HUES64 (cell line): ENCODE measurements around the gene ZNF304.

Source experiments
- H3K27ac ChIP-seq: 2 replicates; pipeline ENCODE4 v1.7.0; 2013; ENCODE audit warnings: low read depth, low read length, inconsistent platforms
- H3K27me3 ChIP-seq: 2 replicates; pipeline ENCODE4 v1.6.1; 2013; ENCODE audit warnings: mild to moderate bottlenecking, low read length; ENCODE audit not compliant: insufficient read depth
- H3K36me3 ChIP-seq: 2 replicates; pipeline ENCODE4 v1.6.1; 2013; ENCODE audit warnings: mild to moderate bottlenecking, low read length; ENCODE audit not compliant: insufficient read depth
- H3K4me1 ChIP-seq: 2 replicates; pipeline ENCODE4 v1.6.1; 2013; ENCODE audit warnings: mild to moderate bottlenecking, low read length, moderate library complexity; ENCODE audit not compliant: insufficient read depth
- H3K4me3 ChIP-seq: 2 replicates; pipeline ENCODE4 v1.5.1; 2013; ENCODE audit warnings: mild to moderate bottlenecking, low read length, moderate library complexity
- H3K9ac ChIP-seq: 2 replicates; pipeline ENCODE4 v1.6.1; 2013; ENCODE audit warnings: mild to moderate bottlenecking, low read depth, low read length
- H3K9me3 ChIP-seq: 2 replicates; pipeline ENCODE4 v1.6.1; 2013; ENCODE audit warnings: low read depth, low read length; ENCODE audit not compliant: insufficient read depth
- WGBS: fragments of 150-250, 120-280 bp; methylation state at CpG from one replicate; pipeline ENCODE4 v1.1.7; 2013; ENCODE audit warnings: missing lambda C conversion rate; 5-methylcytosine and 5-hydroxymethylcytosine counted together

The ZNF304 gene

GRCh38 chr19:57389194-57389729, 38.2 kb downstream of the ZNF304 start:
- peak overlapping the region; percentile 23; the same call in 1 of the 2 replicates for H3K9ac ChIP-seq

GRCh38 chr19:57389730-57390598, 38.9 kb downstream of the ZNF304 start, which contains the start of gene ZNF548:
Gene ZNF548 (plus strand): TSS chr19:57389854. CDS start chr19:57390100, 246 bp downstream.
- H3K9ac ChIP-seq: peak within 1 kb of the TSS; percentile 84
- no peaks in the 10 kb centered on the region for H3K36me3 ChIP-seq
- H3K27me3 ChIP-seq: peaks cover 3% of the 10 kb centered on the region; the same call in 1 of the 2 replicates
- H3K9me3 ChIP-seq: no peaks in the 10 kb centered on the region
- under 1% methylated on average over 50 of the region's 50 CpGs for WGBS
- peaks cover 6% of the 10 kb centered on the region; the same call in 1 of the 2 replicates for H3K4me1 ChIP-seq
- peak within 1 kb of the TSS; percentile 93; the same call in 1 of the 2 replicates for H3K27ac ChIP-seq
- peak within 1 kb of the TSS; percentile 88 for H3K4me3 ChIP-seq

More at GRCh38 chr19:57389194-57389729, 38.2 kb downstream of the ZNF304 start:
- WGBS: 58% methylated on average over 11 of the region's 11 CpGs
- Histone ChIP-seq H3K9me3 (no peaks in the 10 kb centered on the region), H3K36me3 (no peaks in the 10 kb centered on the region), H3K27me3 (peaks cover 5% of the 10 kb centered on the region; the same call in 1 of the 2 replicates), H3K4me1 (peaks cover 6% of the 10 kb centered on the region; the same call in 1 of the 2 replicates), H3K27ac (0 out of 2 replicates have a peak overlapping the region, but pooled peaks have one; percentile 2), H3K4me3 (peak overlapping the region; percentile 88)

- WGBS: 91% methylated on average over 5 of the region's 5 CpGs
- H3K4me3 ChIP-seq: no peak overlapping the region
- peaks cover 31% of the 10 kb centered on the region for H3K36me3 ChIP-seq
- no peaks in the 10 kb centered on the region for H3K27me3 ChIP-seq
- no peak overlapping the region for H3K9ac ChIP-seq
- peaks cover 11% of the 10 kb centered on the region; the same call in 1 of the 2 replicates for H3K9me3 ChIP-seq
- H3K27ac ChIP-seq: no peak overlapping the region
- H3K4me1 ChIP-seq: peaks cover 2% of the 10 kb centered on the region; the same call in 1 of the 2 replicates
These were observed 44.6 kb downstream of the ZNF304 start for GRCh38 chr19:57395710-57396109.

GRCh38 chr19:57398868-57399267, 47.8 kb downstream of the ZNF304 start:
- Histone ChIP-seq H3K36me3 (peaks cover 31% of the 10 kb centered on the region), H3K4me3 (no peak overlapping the region), H3K9me3 (peaks cover 19% of the 10 kb centered on the region), H3K27me3 (no peaks in the 10 kb centered on the region), H3K4me1 (no peaks in the 10 kb centered on the region), H3K27ac (no peak overlapping the region), H3K9ac (no peak overlapping the region)
- WGBS: 97% methylated on average over 5 of the region's 5 CpGs

GRCh38 chr19:57403737-57404563, 52.9 kb downstream of the ZNF304 start:
- Histone ChIP-seq H3K27ac (no peak overlapping the region), H3K4me3 (no peak overlapping the region), H3K27me3 (no peaks in the 10 kb centered on the region), H3K4me1 (no peaks in the 10 kb centered on the region), H3K36me3 (peaks cover 11% of the 10 kb centered on the region), H3K9me3 (peaks cover 16% of the 10 kb centered on the region), H3K9ac (no peak overlapping the region)
- WGBS: 94% methylated on average over 9 of the region's 9 CpGs

GRCh38 chr19:57406516-57407123, 55.5 kb downstream of the ZNF304 start:
- H3K4me3 ChIP-seq: no peak overlapping the region
- 13% methylated on average over 7 of the region's 8 CpGs for WGBS
- no peaks in the 10 kb centered on the region for H3K36me3 ChIP-seq
- no peak overlapping the region for H3K27ac ChIP-seq
- H3K4me1 ChIP-seq: no peaks in the 10 kb centered on the region
- no peaks in the 10 kb centered on the region for H3K27me3 ChIP-seq
- H3K9ac ChIP-seq: no peak overlapping the region
- peaks cover 11% of the 10 kb centered on the region for H3K9me3 ChIP-seq
